ENCODE measurements around the gene ICAM4. TPM values are rescaled to one million over a fixed set of nuclear protein-coding genes. Genes with fewer than 3 reads are reported as not detected.
A peak's percentile ranks its signal among the peaks of the same experiment; 100 is the strongest.

Gene ICAM4
- total and polyA plus RNA-seq, 9 of the 15 experiments (the other 6 are each of a cell fraction or from before 2014, with no cell fraction given) = 14.1 to 86.1 (median 29.6) TPM

DNA sequence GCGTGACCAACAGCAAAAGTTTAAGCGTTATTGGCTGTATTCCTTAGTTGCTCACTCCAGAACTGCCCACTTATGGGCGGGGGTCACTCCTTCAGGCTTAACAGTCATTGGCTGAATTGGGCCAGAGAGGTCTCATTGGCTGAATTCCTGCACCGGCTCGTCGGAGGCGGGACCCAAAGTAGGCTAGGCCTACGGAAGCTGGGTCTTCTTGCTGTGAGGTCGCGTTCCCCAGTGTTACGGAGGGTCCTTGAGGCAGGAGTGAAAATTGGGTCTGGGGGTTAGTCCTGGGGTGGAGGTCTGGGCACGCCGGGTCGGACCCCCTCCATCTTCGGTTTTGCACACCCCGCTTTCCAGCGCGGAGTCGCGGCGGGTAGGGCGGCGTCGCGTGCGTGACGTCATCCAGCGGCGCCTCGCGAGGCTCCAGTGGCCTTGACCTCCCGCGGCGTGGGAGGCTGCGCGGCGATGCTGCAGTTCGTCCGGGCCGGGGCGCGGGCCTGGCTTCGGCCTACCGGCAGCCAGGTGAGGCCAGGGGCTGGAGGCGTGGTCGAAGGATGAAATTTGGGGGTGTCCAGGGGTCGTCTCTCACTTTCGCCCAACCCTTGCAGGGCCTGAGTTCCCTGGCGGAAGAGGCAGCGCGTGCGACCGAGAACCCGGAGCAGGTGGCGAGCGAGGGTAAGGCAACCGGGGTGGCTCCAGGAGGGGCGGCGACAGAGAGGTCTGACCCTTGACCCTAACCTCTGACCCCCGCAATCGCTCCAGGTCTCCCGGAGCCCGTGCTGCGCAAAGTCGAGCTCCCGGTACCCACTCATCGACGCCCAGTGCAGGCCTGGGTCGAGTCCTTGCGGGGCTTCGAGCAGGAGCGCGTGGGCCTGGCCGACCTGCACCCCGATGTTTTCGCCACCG, 34.7 kb upstream of the ICAM4 start, which contains the start of gene MRPL4 (continued):
- TF ChIP-seq RAD21 (CRISPR knock-in tag; conservative IDR thresholded peaks at IDR 0.05 in 1 of 2, IDR thresholded peaks at IDR 0.05 in 1 of 2) (no peak), RBM14 (IDR thresholded peaks at IDR 0.05; ENCODE audit: borderline replicate concordance, insufficient read depth, low read depth, low read length) (no peak), HCFC1 (IDR thresholded peaks at IDR 0.05; ENCODE audit: low read depth, low read length) (peak; percentile 86), TAF7 (tag; IDR thresholded peaks at IDR 0.05) (no peak; the same call in 1 of the 2 replicates), PURB (CRISPR knock-in tag; IDR thresholded peaks at IDR 0.05; ENCODE audit: low read depth) (no peak)
- TF ChIP-seq, protein P1, sequence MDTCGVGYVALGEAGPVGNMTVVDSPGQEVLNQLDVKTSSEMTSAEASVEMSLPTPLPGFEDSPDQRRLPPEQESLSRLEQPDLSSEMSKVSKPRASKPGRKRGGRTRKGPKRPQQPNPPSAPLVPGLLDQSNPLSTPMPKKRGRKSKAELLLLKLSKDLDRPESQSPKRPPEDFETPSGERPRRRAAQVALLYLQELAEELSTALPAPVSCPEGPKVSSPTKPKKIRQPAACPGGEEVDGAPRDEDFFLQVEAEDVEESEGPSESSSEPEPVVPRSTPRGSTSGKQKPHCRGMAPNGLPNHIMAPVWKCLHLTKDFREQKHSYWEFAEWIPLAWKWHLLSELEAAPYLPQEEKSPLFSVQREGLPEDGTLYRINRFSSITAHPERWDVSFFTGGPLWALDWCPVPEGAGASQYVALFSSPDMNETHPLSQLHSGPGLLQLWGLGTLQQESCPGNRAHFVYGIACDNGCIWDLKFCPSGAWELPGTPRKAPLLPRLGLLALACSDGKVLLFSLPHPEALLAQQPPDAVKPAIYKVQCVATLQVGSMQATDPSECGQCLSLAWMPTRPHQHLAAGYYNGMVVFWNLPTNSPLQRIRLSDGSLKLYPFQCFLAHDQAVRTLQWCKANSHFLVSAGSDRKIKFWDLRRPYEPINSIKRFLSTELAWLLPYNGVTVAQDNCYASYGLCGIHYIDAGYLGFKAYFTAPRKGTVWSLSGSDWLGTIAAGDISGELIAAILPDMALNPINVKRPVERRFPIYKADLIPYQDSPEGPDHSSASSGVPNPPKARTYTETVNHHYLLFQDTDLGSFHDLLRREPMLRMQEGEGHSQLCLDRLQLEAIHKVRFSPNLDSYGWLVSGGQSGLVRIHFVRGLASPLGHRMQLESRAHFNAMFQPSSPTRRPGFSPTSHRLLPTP (IDR thresholded peaks at IDR 0.05; ENCODE audit: borderline replicate concordance, extremely low read depth, insufficient read length) = no peak
- TF ChIP-seq, protein P2, sequence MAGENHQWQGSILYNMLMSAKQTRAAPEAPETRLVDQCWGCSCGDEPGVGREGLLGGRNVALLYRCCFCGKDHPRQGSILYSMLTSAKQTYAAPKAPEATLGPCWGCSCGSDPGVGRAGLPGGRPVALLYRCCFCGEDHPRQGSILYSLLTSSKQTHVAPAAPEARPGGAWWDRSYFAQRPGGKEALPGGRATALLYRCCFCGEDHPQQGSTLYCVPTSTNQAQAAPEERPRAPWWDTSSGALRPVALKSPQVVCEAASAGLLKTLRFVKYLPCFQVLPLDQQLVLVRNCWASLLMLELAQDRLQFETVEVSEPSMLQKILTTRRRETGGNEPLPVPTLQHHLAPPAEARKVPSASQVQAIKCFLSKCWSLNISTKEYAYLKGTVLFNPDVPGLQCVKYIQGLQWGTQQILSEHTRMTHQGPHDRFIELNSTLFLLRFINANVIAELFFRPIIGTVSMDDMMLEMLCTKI (IDR thresholded peaks at IDR 0.05; ENCODE audit: partially characterized antibody) = no peak
- TF ChIP-seq, protein P3, sequence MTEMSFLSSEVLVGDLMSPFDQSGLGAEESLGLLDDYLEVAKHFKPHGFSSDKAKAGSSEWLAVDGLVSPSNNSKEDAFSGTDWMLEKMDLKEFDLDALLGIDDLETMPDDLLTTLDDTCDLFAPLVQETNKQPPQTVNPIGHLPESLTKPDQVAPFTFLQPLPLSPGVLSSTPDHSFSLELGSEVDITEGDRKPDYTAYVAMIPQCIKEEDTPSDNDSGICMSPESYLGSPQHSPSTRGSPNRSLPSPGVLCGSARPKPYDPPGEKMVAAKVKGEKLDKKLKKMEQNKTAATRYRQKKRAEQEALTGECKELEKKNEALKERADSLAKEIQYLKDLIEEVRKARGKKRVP (CRISPR knock-in tag; IDR thresholded peaks at IDR 0.05) = 0 out of 2 replicates have a peak, but pooled peaks have one; percentile 48
